ES-I3 (cell line): Measurements from ENCODE around the gene ABTB1.

ENCODE experiments used
- H3K36me3 ChIP-seq: 2 replicates; pipeline ENCODE4 v1.6.1; 2013; ENCODE audit warnings: mild to moderate bottlenecking, low read length, control low read depth, moderate library complexity; ENCODE audit not compliant: insufficient read depth
- H3K4me1 ChIP-seq: 2 replicates; pipeline ENCODE4 v1.6.1; 2013; ENCODE audit warnings: mild to moderate bottlenecking, control low read depth, low read length; ENCODE audit not compliant: insufficient read depth
- H3K9ac ChIP-seq: 2 replicates; pipeline ENCODE4 v1.6.1; 2013; ENCODE audit warnings: low read depth, mild to moderate bottlenecking, low read length, moderate library complexity
- H3K9me3 ChIP-seq: 2 replicates; pipeline ENCODE4 v1.6.1; 2013; ENCODE audit warnings: mild to moderate bottlenecking, low read length, moderate library complexity; ENCODE audit not compliant: control insufficient read depth, insufficient read depth

Gene ABTB1

DNA sequence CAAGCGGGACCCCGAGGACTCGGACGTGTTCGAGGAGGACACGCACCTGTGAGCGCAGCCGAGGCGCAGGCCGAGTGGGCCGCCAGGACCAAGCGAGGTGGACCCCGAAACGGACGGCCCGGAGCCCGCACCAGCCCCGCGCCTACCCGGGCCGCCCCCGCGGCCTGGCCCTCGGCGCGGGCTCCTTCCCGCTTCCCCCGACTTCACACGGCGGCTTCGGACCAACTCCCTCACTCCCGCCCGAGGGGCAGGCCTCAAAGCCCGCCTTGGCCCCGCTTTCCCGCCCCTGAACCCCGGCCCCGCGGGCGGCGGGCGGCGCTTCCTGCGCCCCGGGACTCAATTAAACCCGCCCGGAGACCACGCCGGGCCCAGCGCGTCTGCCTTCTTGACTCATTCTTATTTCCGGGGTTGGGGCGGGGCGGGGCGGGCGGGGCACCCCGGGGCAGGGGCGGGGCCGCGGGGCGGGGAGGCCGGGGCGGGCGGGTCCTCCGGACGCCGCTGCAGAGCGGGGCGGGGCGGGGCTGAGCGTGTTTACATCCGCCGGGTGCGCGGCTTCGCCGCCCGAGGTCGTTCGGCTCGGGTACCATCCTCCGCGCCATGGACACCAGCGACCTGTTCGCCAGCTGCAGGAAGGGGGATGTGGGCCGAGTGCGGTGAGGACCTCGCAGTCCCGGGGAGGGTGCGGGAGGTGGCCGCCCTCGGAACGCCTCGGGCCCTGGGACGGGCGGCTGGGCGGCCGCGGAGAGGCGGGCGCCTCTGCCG, at the start of gene ABTB1:
ABTB1 (plus strand) TSS at position 524 of the 762 bp plus-strand sequence; CDS start at position 598, 74 bp downstream.
- H3K9me3 ChIP-seq, result no peaks in the 10 kb centered on the region
- H3K9ac ChIP-seq, result peak within 1 kb of the TSS; percentile 79

DNA sequence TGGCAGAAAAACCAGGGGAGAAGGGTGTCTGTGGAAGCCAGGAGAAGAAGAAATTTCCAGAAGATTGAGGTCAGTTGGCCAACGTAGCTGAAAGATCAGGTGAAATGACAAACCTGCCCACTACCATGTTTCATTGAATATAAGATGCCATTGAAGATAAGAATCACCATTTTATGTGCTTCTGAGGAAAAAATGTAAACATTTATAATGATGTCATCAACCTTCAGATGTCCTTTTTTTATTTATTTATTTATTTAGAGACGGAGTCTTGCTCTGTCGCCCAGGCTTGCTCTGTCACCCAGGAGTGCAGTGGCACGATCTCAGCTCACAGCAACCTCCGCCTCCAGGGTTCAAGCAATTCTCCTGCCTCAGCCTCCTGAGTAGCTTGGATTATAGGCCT, 48.7 kb upstream of the ABTB1 start:
- H3K9me3 ChIP-seq, result peaks cover 6% of the 10 kb centered on the region; the same call in 1 of the 2 replicates
- H3K4me1 ChIP-seq, result no peaks in the 10 kb centered on the region
- H3K9ac ChIP-seq, result no peak overlapping the region
- H3K36me3 ChIP-seq, result peaks cover 18% of the 10 kb centered on the region; the same call in 1 of the 2 replicates

More for the DNA sequence above, at the start of gene ABTB1:
- no peaks in the 10 kb centered on the region for H3K4me1 ChIP-seq
- no peaks in the 10 kb centered on the region for H3K36me3 ChIP-seq

GRCh38 chr3:127625821-127626220, 46.9 kb upstream of the ABTB1 start:
- Histone ChIP-seq H3K9ac (no peak overlapping the region), H3K4me1 (no peaks in the 10 kb centered on the region; the same call in 1 of the 2 replicates), H3K36me3 (peaks cover 12% of the 10 kb centered on the region; the same call in 1 of the 2 replicates), H3K9me3 (peaks cover 6% of the 10 kb centered on the region; the same call in 1 of the 2 replicates)

DNA sequence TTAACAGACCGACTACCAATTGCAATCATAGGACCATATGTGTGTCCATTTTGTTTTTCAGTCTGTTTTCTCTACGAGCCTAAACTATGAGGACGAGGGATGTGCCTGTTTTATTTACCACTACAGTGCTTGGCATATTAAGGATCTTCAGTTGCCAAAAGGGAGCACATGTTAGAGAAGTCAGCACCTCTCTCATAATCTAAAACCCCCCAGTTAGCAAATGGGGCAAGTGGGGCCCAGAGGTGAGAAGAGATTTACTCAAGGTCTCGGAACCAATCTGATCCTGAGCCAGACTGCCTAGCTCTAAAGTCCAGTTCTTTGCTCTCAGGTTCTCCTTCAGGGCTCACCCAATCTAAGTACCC, 44.3 kb upstream of the ABTB1 start:
- Histone ChIP-seq H3K9ac (no peak overlapping the region), H3K9me3 (peaks cover 6% of the 10 kb centered on the region; the same call in 1 of the 2 replicates), H3K4me1 (no peaks in the 10 kb centered on the region; the same call in 1 of the 2 replicates), H3K36me3 (no peaks in the 10 kb centered on the region; the same call in 1 of the 2 replicates)

DNA sequence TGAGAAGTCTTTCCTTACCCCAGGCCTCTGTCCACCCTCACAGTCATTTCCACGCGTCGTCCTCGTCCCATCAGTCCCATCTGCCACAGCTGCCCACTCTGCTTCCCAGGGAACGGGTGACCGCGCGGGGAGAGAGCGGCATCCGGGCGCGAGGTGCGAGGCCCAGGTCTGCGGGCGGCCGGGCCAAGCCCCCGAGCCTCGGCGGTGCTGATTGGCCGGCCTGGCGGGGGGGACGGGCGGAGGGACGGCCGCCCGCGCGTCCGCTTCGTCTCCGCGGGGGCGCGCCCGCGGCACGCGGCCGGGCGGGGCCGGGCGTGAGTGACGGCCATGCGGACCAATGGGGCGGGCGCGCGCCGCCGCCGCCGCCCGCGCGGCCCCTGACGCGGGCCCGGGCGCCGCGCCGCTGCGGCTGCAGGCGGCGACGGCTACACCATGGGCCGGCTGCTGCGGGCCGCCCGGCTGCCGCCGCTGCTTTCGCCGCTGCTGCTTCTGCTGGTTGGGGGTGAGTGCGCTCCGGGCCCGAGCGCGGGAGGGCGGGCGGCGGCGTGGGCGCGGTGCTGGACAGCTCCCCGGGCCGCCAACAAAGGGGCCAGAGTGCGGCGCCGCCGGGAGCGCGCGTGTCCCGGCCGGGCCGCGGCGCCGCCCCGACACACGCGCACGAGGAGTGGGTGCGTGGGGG, 43.8 kb upstream of the ABTB1 start, which contains the start of gene PODXL2:
PODXL2 (plus strand) TSS at position 398 of the 679 bp plus-strand sequence; CDS start at position 433, 35 bp downstream.
- Histone ChIP-seq H3K9me3 (peaks cover 6% of the 10 kb centered on the region; the same call in 1 of the 2 replicates), H3K36me3 (no peaks in the 10 kb centered on the region), H3K4me1 (no peaks in the 10 kb centered on the region; the same call in 1 of the 2 replicates), H3K9ac (peak within 1 kb of the TSS; percentile 63; the same call in 1 of the 2 replicates)

DNA sequence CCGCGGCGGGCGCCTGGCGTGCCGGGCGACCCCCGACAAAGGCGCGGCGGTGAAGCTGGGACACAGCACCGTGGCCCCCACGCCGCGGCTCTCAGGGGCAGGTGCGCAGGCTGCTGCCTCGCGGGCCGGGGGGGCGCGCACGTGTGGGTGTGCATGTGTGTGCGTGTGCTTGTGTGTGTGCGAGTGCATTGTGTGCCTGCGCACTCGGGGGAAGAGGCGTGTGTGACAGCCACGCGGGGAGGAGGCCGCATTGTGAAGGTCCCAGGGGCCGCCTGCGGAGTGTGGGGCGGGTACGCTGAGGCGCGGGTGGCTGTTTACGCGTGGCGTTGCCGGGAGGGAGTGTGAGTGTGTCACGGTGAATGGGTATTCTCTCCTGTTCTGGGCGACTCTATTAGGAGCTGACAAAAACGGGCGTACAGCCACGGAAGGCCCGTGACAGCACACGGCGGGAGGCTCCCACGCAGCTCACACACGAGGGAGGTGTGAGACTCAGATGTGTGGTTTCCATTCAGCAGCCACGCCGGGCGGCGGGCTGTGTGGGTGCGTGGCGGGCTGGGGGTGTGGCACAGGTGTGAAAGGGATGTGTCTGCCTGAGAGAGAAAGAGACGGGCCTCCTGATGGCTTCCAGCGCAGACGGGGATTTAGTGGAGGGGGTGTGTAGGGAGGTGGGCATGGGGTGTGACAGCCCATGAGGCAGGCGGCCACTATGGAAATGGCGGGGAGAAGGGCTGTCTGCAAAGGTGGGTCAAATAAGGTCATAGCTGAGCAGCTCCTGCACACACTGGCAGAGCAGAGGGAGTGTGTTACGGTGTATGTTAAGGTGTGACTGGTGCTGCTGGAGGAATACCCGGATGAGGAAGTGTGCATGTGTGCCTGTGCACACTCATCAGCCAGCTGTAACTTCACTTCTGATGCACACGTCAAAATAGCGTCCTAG, 43.0 kb upstream of the ABTB1 start:
- peak overlapping the region; percentile 63; the same call in 1 of the 2 replicates for H3K9ac ChIP-seq
- H3K4me1 ChIP-seq, result no peaks in the 10 kb centered on the region; the same call in 1 of the 2 replicates
- peaks cover 6% of the 10 kb centered on the region; the same call in 1 of the 2 replicates for H3K9me3 ChIP-seq

GRCh38 chr3:127630811-127631714, 41.7 kb upstream of the ABTB1 start:
- Histone ChIP-seq H3K9ac (no peak overlapping the region), H3K36me3 (no peaks in the 10 kb centered on the region), H3K9me3 (peaks cover 6% of the 10 kb centered on the region; the same call in 1 of the 2 replicates)

More for the DNA sequence above, 43.0 kb upstream of the ABTB1 start:
- H3K36me3 ChIP-seq, result no peaks in the 10 kb centered on the region

DNA sequence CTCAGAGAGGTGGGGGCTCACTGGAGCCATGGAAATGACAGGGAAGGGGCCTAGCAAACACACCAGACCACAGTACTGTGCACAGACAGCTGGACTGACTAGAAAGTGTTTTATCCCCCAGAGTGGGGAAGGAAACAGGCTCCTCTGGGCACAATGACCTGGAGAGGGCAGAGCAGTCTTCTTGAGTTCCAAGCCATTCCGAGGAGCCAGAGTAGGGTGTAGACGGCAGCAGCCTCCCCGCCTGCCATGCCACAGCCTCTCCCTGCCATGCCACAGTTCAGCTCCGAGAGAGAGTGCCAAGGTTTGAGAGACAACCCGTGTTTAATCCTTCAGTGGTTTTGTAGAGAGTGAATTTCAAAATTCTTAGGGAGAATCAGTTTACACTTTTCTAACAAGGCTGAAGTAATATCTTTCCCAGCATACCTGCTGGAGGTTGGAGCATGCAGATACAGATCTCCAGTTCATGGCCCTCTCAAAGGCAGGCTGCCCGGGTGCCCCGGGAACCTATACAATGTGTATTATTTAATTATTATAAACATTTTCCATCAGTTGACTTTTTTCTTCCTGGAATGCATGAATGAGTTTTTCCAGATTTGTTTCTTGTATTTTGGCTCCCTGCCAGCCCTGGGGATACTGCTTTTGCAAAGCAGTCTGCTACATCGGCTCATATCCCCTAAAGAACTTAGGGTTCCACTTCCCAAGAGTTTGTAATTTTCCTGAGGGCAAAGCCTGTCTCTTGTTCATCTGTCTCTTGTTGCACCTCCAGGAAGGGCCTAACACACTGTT, 40.5 kb upstream of the ABTB1 start:
- H3K9me3 ChIP-seq, result peaks cover 6% of the 10 kb centered on the region; the same call in 1 of the 2 replicates
- no peaks in the 10 kb centered on the region; the same call in 1 of the 2 replicates for H3K4me1 ChIP-seq
- H3K36me3 ChIP-seq, result no peaks in the 10 kb centered on the region
- no peak overlapping the region for H3K9ac ChIP-seq

More at GRCh38 chr3:127630811-127631714, 41.7 kb upstream of the ABTB1 start:
- H3K4me1 ChIP-seq, result no peaks in the 10 kb centered on the region; the same call in 1 of the 2 replicates

DNA sequence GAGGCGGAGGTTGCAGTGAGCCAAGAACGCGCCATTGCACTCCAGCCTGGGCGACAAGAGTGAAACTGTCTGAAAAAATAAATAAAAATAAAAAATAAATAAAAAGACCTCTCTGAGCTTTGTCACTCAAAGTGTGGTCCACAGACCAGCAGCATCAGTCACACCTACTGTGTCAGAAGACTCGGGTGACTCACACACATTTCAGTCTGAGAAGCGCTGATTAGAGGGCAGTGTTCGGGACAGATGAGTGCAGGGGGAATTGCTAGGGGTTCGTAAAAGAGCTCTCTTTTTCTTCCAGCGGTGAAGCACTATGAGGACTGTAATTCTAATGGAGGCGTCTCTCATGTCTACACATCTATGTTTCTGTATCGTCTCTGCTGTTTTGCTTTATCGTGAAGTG, 38.1 kb upstream of the ABTB1 start:
- no peaks in the 10 kb centered on the region for H3K36me3 ChIP-seq
- no peaks in the 10 kb centered on the region; the same call in 1 of the 2 replicates for H3K4me1 ChIP-seq
- H3K9me3 ChIP-seq, result no peaks in the 10 kb centered on the region
- no peak overlapping the region for H3K9ac ChIP-seq

DNA sequence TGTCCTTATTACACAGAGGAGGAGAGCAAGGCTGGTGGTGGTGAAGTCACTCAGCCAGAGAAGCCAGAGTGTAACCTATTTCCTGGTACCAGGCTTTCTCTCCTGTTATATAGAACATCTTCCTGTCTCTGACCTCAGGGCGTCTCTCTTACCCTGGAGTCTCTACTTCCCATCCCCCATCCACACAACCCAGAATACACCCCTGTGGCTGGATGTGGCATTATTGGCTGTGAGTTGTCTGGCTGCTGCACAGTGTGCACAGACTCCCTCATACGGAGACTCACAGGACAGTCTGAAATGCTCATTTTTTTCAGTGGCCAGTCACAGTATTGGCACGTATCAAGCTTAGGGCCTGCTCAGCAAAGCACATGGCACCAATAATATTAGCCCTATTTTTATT, 35.2 kb upstream of the ABTB1 start:
- Histone ChIP-seq H3K9me3 (no peaks in the 10 kb centered on the region), H3K9ac (no peak overlapping the region), H3K4me1 (peaks cover 3% of the 10 kb centered on the region; the same call in 1 of the 2 replicates), H3K36me3 (no peaks in the 10 kb centered on the region)

DNA sequence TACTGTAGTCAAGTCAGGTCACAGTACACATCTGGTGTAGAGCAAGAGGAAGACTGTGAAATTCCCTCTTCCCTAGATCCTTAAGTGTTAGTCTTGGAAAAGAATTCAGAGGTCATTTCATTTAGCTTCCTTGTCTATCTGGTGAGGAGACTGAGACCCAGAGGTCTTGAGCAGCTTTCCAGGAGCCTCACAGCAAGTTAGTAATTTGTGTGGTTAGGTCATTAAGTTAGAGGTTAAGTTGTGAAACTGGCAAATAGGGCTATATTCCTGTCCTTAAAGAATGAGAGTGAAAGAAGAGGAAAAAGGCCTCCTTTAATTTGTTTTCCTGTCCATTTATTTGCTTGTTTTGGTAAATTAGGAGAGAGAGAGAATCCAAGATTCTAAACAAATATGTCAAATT, 34.8 kb upstream of the ABTB1 start:
- Histone ChIP-seq H3K4me1 (peaks cover 3% of the 10 kb centered on the region; the same call in 1 of the 2 replicates), H3K9ac (no peak overlapping the region), H3K36me3 (no peaks in the 10 kb centered on the region), H3K9me3 (no peaks in the 10 kb centered on the region)
